H1 (cell line): Measurements from ENCODE around the gene SH2B3. TPM values are rescaled to one million over a fixed set of nuclear protein-coding genes. Genes with fewer than 3 reads are reported as not detected.

Experiments used
- CTCF ChIA-PET: fragments of 300-600 bp; sonication (Branson Sonifier 250); formaldehyde crosslinking; loops from one replicate; lab custom pipeline; 2021; ENCODE audit not compliant: partially characterized antibody; lab: Charles Lee
- POLR2A ChIA-PET: fragments of 300-600 bp; sonication (Branson Sonifier 250); formaldehyde crosslinking; loops from one replicate; lab custom pipeline; 2021; ENCODE audit warnings: inconsistent platforms; ENCODE audit not compliant: partially characterized antibody; lab: Charles Lee
- DNase-seq, 2 experiments: peaks; one replicate each; pipeline versions ENCODE4 v3.0.0 to v3.0.0-alpha.2; 2010 to 2022; ENCODE audit warnings: low spot score in 2 of 2, low read depth in 1 of 2, mixed read lengths in 1 of 2
- FAIRE-seq: peaks from 2 replicates; lab custom pipeline; 2011; peaks lifted over from hg19 to GRCh38; lab: Jason Lieb, UNC
- H2AFZ ChIP-seq: 2 replicates; pipeline ENCODE4 v1.8.1; 2012; ENCODE audit warnings: low read length, inconsistent platforms
- H2AK5ac ChIP-seq: 2 replicates; pipeline ENCODE4 v1.6.1; 2013; ENCODE audit warnings: low read depth, low read length
- H2BK120ac ChIP-seq: replicated peaks from 2 replicates; pipeline ENCODE3; 2013; ENCODE audit warnings: low read depth, low read length, inconsistent platforms
- H2BK12ac ChIP-seq: 2 replicates; pipeline ENCODE4 v1.6.1; 2013; ENCODE audit warnings: low read depth, low read length
- H2BK15ac ChIP-seq: 2 replicates; pipeline ENCODE4 v1.6.1; 2013; ENCODE audit warnings: low read length
- H2BK20ac ChIP-seq: 2 replicates; pipeline ENCODE4 v1.6.1; 2013; ENCODE audit warnings: low read length
- H2BK5ac ChIP-seq: 2 replicates; pipeline ENCODE4 v1.6.1; 2013; ENCODE audit warnings: low read depth, low read length
- H3K14ac ChIP-seq: 2 replicates; pipeline ENCODE4 v1.6.1; 2013; ENCODE audit warnings: inconsistent platforms; ENCODE audit not compliant: insufficient read length
- H3K18ac ChIP-seq: 2 replicates; pipeline ENCODE4 v1.6.1; 2013; ENCODE audit warnings: low read length; ENCODE audit errors: extremely low read depth
- H3K23ac ChIP-seq: 2 replicates; pipeline ENCODE4 v1.6.1; 2013; ENCODE audit warnings: inconsistent platforms; ENCODE audit not compliant: insufficient read length
- H3K23me2 ChIP-seq: 2 replicates; pipeline ENCODE4 v1.6.1; 2013; ENCODE audit warnings: low read depth, low read length
- H3K27ac ChIP-seq: 2 replicates; pipeline ENCODE4 v1.6.1; 2011; ENCODE audit warnings: low read depth, low read length, inconsistent platforms
- H3K27me3 ChIP-seq, 4 experiments: replicated peaks in 1 of 4; 1 replicate in 1 of 4; 2 replicates in 3 of 4; pipeline versions ENCODE4 v1.6.1 to v1.8.1; 2011 to 2013; ENCODE audit warnings: low read length in 3 of 4, mild to moderate bottlenecking in 3 of 4, inconsistent platforms in 2 of 4, mixed read lengths in 2 of 4, moderate library complexity in 1 of 4; ENCODE audit not compliant: control insufficient read depth in 3 of 4, insufficient read depth in 3 of 4; ENCODE audit errors: extremely low read depth in 1 of 4
- H3K36me3 ChIP-seq, 4 experiments: 2 replicates each; pipeline versions ENCODE4 v1.6.1 to v1.8.1; 2011 to 2013; ENCODE audit warnings: mild to moderate bottlenecking in 4 of 4, low read length in 3 of 4, moderate library complexity in 2 of 4, control low read depth in 1 of 4, inconsistent platforms in 1 of 4; ENCODE audit not compliant: insufficient read depth in 4 of 4, control insufficient read depth in 2 of 4
- H3K4ac ChIP-seq: replicated peaks from 2 replicates; pipeline ENCODE3; 2013; ENCODE audit warnings: low read length, low read depth, mixed read lengths, inconsistent platforms; ENCODE audit not compliant: insufficient read length
- H3K4me1 ChIP-seq, 4 experiments: replicated peaks in 1 of 4; 1 replicate in 1 of 4; 2 replicates in 3 of 4; pipeline versions ENCODE4 v1.6.1 to v1.8.1; 2011 to 2013; ENCODE audit warnings: low read length in 3 of 4, inconsistent platforms in 2 of 4, mixed read lengths in 1 of 4; ENCODE audit not compliant: insufficient read depth in 4 of 4, control insufficient read depth in 3 of 4
- H3K4me2 ChIP-seq, 2 experiments: 2 replicates each; pipeline versions ENCODE4 v1.6.1 to v1.8.1; 2011 to 2013; ENCODE audit warnings: low read depth in 2 of 2, low read length in 2 of 2, control low read depth in 1 of 2, inconsistent platforms in 1 of 2, mild to moderate bottlenecking in 1 of 2; ENCODE audit not compliant: insufficient read depth in 1 of 2
- H3K4me3 ChIP-seq, 4 experiments: fragments of 200-600, 300-600 bp in 1 of 4; sonication (generic), shearing (Covaris generic), sonication (Bioruptor Twin) in 1 of 4; 2 replicates each; pipeline versions ENCODE4 v1.5.1 to v1.8.1; 2011 to 2016; ENCODE audit warnings: low read length in 4 of 4, low read depth in 3 of 4, control low read depth in 2 of 4, inconsistent platforms in 2 of 4, mild to moderate bottlenecking in 2 of 4, mixed read lengths in 1 of 4, moderate library complexity in 1 of 4; ENCODE audit not compliant: insufficient read depth in 2 of 4; ENCODE audit errors: extremely low read depth in 1 of 4
- H3K56ac ChIP-seq: replicated peaks from 2 replicates; pipeline ENCODE3; 2013; ENCODE audit warnings: low read depth, mild to moderate bottlenecking, mixed read lengths, low read length, inconsistent platforms; ENCODE audit not compliant: insufficient read length
- H3K79me1 ChIP-seq: 2 replicates; pipeline ENCODE4 v1.6.1; 2013; ENCODE audit warnings: low read depth, low read length, control low read depth
- H3K79me2 ChIP-seq, 2 experiments: 2 replicates each; pipeline versions ENCODE4 v1.6.1 to v1.8.1; 2012 to 2013; ENCODE audit warnings: low read length in 2 of 2, mild to moderate bottlenecking in 2 of 2, inconsistent platforms in 1 of 2; ENCODE audit not compliant: insufficient read depth in 2 of 2, control insufficient read depth in 1 of 2
- H3K9ac ChIP-seq, 4 experiments: replicated peaks in 1 of 4; 1 replicate in 1 of 4; 2 replicates in 3 of 4; pipeline versions ENCODE4 v1.6.1 to v1.8.1; 2011 to 2013; ENCODE audit warnings: low read depth in 3 of 4, low read length in 3 of 4, control low read depth in 2 of 4, mild to moderate bottlenecking in 2 of 4, moderate library complexity in 2 of 4, inconsistent platforms in 1 of 4; ENCODE audit errors: extremely low read depth in 1 of 4
- H3K9me3 ChIP-seq, 2 experiments: 2 replicates each; pipeline versions ENCODE4 v1.6.1 to v1.8.1; 2012 to 2013; ENCODE audit warnings: mild to moderate bottlenecking in 2 of 2, moderate library complexity in 2 of 2, control low read depth in 1 of 2, inconsistent platforms in 1 of 2, low read depth in 1 of 2, low read length in 1 of 2, mixed read lengths in 1 of 2; ENCODE audit not compliant: insufficient read depth in 2 of 2
- H4K20me1 ChIP-seq, 2 experiments: replicated peaks in 1 of 2; 2 replicates each; pipeline versions ENCODE3 to v1.8.1; 2011 to 2013; ENCODE audit warnings: inconsistent platforms in 2 of 2, low read length in 2 of 2, mild to moderate bottlenecking in 1 of 2; ENCODE audit not compliant: insufficient read depth in 2 of 2, control insufficient read depth in 1 of 2
- H4K5ac ChIP-seq: 2 replicates; pipeline ENCODE4 v1.6.1; 2013; ENCODE audit warnings: low read length, low read depth, mixed read lengths, inconsistent platforms; ENCODE audit not compliant: insufficient read length
- H4K8ac ChIP-seq: 2 replicates; pipeline ENCODE4 v1.8.0; 2013; ENCODE audit warnings: mild to moderate bottlenecking, moderate library complexity, low read length, inconsistent platforms; ENCODE audit not compliant: insufficient read depth; ENCODE audit errors: extremely low read depth
- H4K91ac ChIP-seq: replicated peaks from 2 replicates; pipeline ENCODE3; 2013; ENCODE audit warnings: low read length, mixed read lengths, inconsistent platforms; ENCODE audit not compliant: insufficient read length
- RAD21 ChIP-seq, 2 experiments: IDR thresholded peaks in 1 of 2; conservative IDR thresholded peaks in 1 of 2; 2 replicates each; pipeline ENCODE4 v1.6.1; 2011; ENCODE audit warnings: low read depth in 2 of 2, low read length in 2 of 2, improper control_type of control experiment in 1 of 2, inconsistent platforms in 1 of 2, mild to moderate bottlenecking in 1 of 2, moderate library complexity in 1 of 2
- RBBP5 ChIP-seq: IDR thresholded peaks from 2 replicates; pipeline ENCODE4 v1.7.1; 2012; ENCODE audit warnings: low read depth, mild to moderate bottlenecking, inconsistent platforms, low read length, moderate library complexity, borderline replicate concordance
- WGBS, 2 experiments: shearing (Covaris generic) in 1 of 2; methylation state at CpG; one replicate each; pipeline versions ENCODE4 v1.1.6 to v1.1.7; 2013 to 2015; ENCODE audit warnings: low lambda C conversion rate in 2 of 2, mixed read lengths in 2 of 2, inconsistent platforms in 1 of 2, low coverage in 1 of 2, missing lambda C conversion rate in 1 of 2; ENCODE audit not compliant: insufficient replicate concordance in 2 of 2, insufficient coverage in 1 of 2, insufficient read length in 1 of 2; ENCODE audit errors: extremely low coverage in 1 of 2, missing lambda C conversion rate in 1 of 2; 5-methylcytosine and 5-hydroxymethylcytosine counted together
- polyA plus RNA-seq, 7 experiments: library from polyadenylated mRNA; depleted of rRNA in 3 of 7; stranded (reverse) in 5 of 7; unstranded in 2 of 7; fragments of >200 nt in 5 of 7; fragments of 200-250 nt in 2 of 7; gene quantifications; 1 replicate in 5 of 7; 2 replicates in 1 of 7; 4 replicates in 1 of 7; pipeline versions ENCODE4 v1.2.1 to v1.2.3, GENCODE V29; 2011 to 2013; ENCODE audit warnings: missing spikeins in 2 of 7, mixed read lengths in 2 of 7
- total RNA-seq: library from RNA; stranded (reverse); fragmentation: NEBNext Ultra II Directional; extraction: Animal tissue kit (Norgen Biotek cat#: 25700); gene quantifications from 2 replicates; pipeline ENCODE4 v1.2.1, GENCODE V29; 2021

Gene SH2B3
- total and polyA plus RNA-seq, 2 of the 8 experiments (the other 6 are each of a cell fraction or from before 2014, with no cell fraction given) = 20.8 to 34.1 TPM

GRCh38 chr12:111448266-111448830 is 42.6 kb downstream of the SH2B3 start:
- Histone ChIP-seq H2BK15ac (no peak overlapping the region), H2BK20ac (no peak overlapping the region), H3K56ac (no peak overlapping the region), H4K5ac (no peak overlapping the region), H3K9me3 (no peaks in the 10 kb centered on the region), H3K4me1 (peaks cover 0 to 19% (median 10%) of the 10 kb centered on the region in 4 experiments; a peak in 6 of 7 replicates), H2BK5ac (no peak overlapping the region), H3K18ac (no peak overlapping the region), H3K4me3 (no peak overlapping the region), H4K20me1 (peaks cover 13 to 15% of the 10 kb centered on the region in 2 experiments), H3K36me3 (peaks cover 15 to 46% (median 42%) of the 10 kb centered on the region in 4 experiments), H3K9ac (no peak overlapping the region), H2BK12ac (no peak overlapping the region), H2AFZ (no peak overlapping the region), H2BK120ac (no peak overlapping the region), H4K8ac (no peak overlapping the region), H3K23me2 (no peaks in the 10 kb centered on the region), H4K91ac (no peak overlapping the region), H3K4me2 (no peak overlapping the region), H3K14ac (no peak overlapping the region), H3K79me1 (peaks cover 6% of the 10 kb centered on the region; the same call in 1 of the 2 replicates), H2AK5ac (no peak overlapping the region), H3K27ac (no peak overlapping the region), H3K23ac (no peak overlapping the region), H3K27me3 (no peaks in the 10 kb centered on the region), H3K79me2 (peaks cover 0 to 6% of the 10 kb centered on the region in 2 experiments; a peak in 1 of 4 replicates), H3K4ac (no peak overlapping the region)
- WGBS, 2 experiments = 90% methylated on average over 9 of the region's 9 CpGs; no CpG with 5 or more reads in 1 of the 2 experiments
- FAIRE-seq = no peak
- POLR2A ChIA-PET = interaction anchor here (1.2 to 7.1 kb wide), 4 partner anchors 9 to 44 kb away, joined by 4 to 64 read pairs (median 6); partner anchors contain the start of gene SH2B3
- CTCF ChIA-PET = interaction anchor here (0.6 to 31.7 kb wide), 7 partner anchors 8 to 86 kb away, joined by 3 to 838 read pairs (median 37); partner anchors contain the start of gene SH2B3
- TF ChIP-seq RBBP5 (no peak), RAD21 (IDR thresholded peaks at IDR 0.05 in 1 of 2, conservative IDR thresholded peaks at IDR 0.05 in 1 of 2; ENCODE audit: low read depth in 2 of 2, low read length in 2 of 2) (peak in 1 of 2 experiments; percentile 12; a peak in 1 of 4 replicates)
- DNase-seq = peak in 1 of 2 experiments; percentile 38
